Adrenal gland (tissue), 12 donors: Measurements from ENCODE around the gene CRELD2. TPM values are rescaled to one million over a fixed set of nuclear protein-coding genes. Genes with fewer than 3 reads are reported as not detected.

ENCODE experiments used
- DNase-seq, 7 donors: peaks; one replicate each; pipeline ENCODE4 v3.0.0-alpha.2; 2019 to 2020
- H3K27ac ChIP-seq, 5 donors: fragments of 200-600 bp; sonication (generic) in 4 of 5; 1 replicate in 3 of 5; 2 replicates in 2 of 5; pipeline versions ENCODE4 v1.5.1 to v1.8.0; 2016 to 2020; ENCODE audit warnings: mild to moderate bottlenecking in 1 of 5
- H3K27me3 ChIP-seq: fragments of 200-600 bp; 2 replicates; pipeline ENCODE4 v1.8.0; 2021
- H3K36me3 ChIP-seq, 2 donors: fragments of 200-600 bp; replicated peaks in 1 of 2; 1 replicate in 1 of 2; 2 replicates in 1 of 2; pipeline versions ENCODE4 v1.5.1 to v1.8.0; 2018 to 2022
- H3K4me1 ChIP-seq, 2 donors: fragments of 200-600 bp; replicated peaks in 1 of 2; 1 replicate in 1 of 2; 2 replicates in 1 of 2; pipeline versions ENCODE4 v1.5.1 to v1.8.0; 2018 to 2021
- H3K4me3 ChIP-seq, 4 donors: fragments of 200-600 bp; sonication (generic) in 3 of 4; one replicate each; pipeline ENCODE4 v1.5.1; 2016 to 2018
- H3K9me3 ChIP-seq, 3 donors: fragments of 200-600 bp; sonication (generic) in 1 of 3; replicated peaks in 1 of 3; 1 replicate in 2 of 3; 2 replicates in 1 of 3; pipeline versions ENCODE4 v1.5.1 to v1.8.0; 2016 to 2021
- CTCF ChIP-seq, 6 experiments: fragments of 450-650 bp in 4 of 6; fragments of 200-600 bp in 2 of 6; sonication (generic) in 1 of 6; IDR thresholded peaks; 1 replicate in 5 of 6; 2 replicates in 1 of 6; pipeline versions ENCODE4 v1.5.1 to v1.8.0; 2016 to 2021; ENCODE audit warnings: antibody characterized with exemption in 6 of 6, mild to moderate bottlenecking in 2 of 6, moderate library complexity in 1 of 6
- POLR2A ChIP-seq, 2 donors: fragments of 450-650 bp; IDR thresholded peaks; one replicate each; pipeline ENCODE4 v1.6.1; 2017; ENCODE audit warnings: antibody characterized with exemption in 2 of 2, mild to moderate bottlenecking in 2 of 2, moderate library complexity in 1 of 2
- WGBS, 4 donors: extraction: QIAGEN DNeasy Blood & Tissue Kit in 2 of 4; methylation state at CpG; one replicate each; pipeline versions ENCODE4 v1.1.5 to v1.1.7; 2013 to 2017; 5-methylcytosine and 5-hydroxymethylcytosine counted together
- intact Hi-C, 2 donors: fragments of 100-400 bp; cut with DNase I; formaldehyde crosslinking; loops; one replicate each; pipeline versions ENCODE4 v1.14.1 to v1.15.0; 2022 to 2023
- polyA plus RNA-seq, 3 donors: library from polyadenylated mRNA; stranded (reverse); fragments of 200-250 nt in 2 of 3; fragments of 350-450 nt in 1 of 3; fragmentation: Illumina TruSeq in 1 of 3; extraction: RNeasy Lipid Tissue Mini Kit (QIAGEN cat#74804) in 1 of 3; gene quantifications; one replicate each; pipeline ENCODE4 v1.2.3, GENCODE V29; 2013 to 2014
- total RNA-seq, 9 donors: library from RNA; depleted of rRNA in 4 of 9; stranded (reverse); fragments of >200 nt in 4 of 9; fragments of 120-200 nt in 1 of 9; fragmentation: NEBNext Ultra II Directional in 1 of 9; extraction: Animal tissue kit (Norgen Biotek cat#: 25700) in 1 of 9; gene quantifications; one replicate each; pipeline versions ENCODE4 v1.1.0 to v1.2.4, GENCODE V29; 2013 to 2023
- donor health status: healthy with polysubstance abuse.
- donor health status: Bipolar disorder and iron deficiency.
- donor health status: DM: yes; HTN: yes; CAD: no.
- donor health status: DM: no; HTN: no; CAD: no.
- donor health status: DM: no; HTN: no; CAD: no.
- donor health status: DM: yes; HTN: yes; CAD: no.

Gene CRELD2
- total and polyA plus RNA-seq, 12 donors: 14.5 to 63.4 (median 36.2) TPM

- intact Hi-C loops: no loop called here
- no peak overlapping the region for H3K4me3 ChIP-seq
- no peak overlapping the region for H3K27ac ChIP-seq
- DNase-seq: no peak
- no peaks in the 10 kb centered on the region for H3K27me3 ChIP-seq
- no peaks in the 10 kb centered on the region for H3K36me3 ChIP-seq
- H3K4me1 ChIP-seq: peaks cover 0 to 6% of the 10 kb centered on the region in 2 donors
- TF ChIP-seq POLR2A (IDR thresholded peaks at IDR 0.05) (no peak), CTCF (IDR thresholded peaks at IDR 0.05) (no peak)
- no peaks in the 10 kb centered on the region for H3K9me3 ChIP-seq
- 85 to 95% (median 86%) methylated on average over 12 to 23 of the region's 23 CpGs; no CpG with 5 or more reads in 1 of the 4 donors for WGBS, 4 donors
Observed at GRCh38 chr22:49948116-49948957, 29.9 kb downstream of the CRELD2 start.

- H3K4me3 ChIP-seq: no peak overlapping the region
- no peaks in the 10 kb centered on the region for H3K27me3 ChIP-seq
- no peaks in the 10 kb centered on the region for H3K36me3 ChIP-seq
- intact Hi-C loops: no loop called here
- no peak for DNase-seq
- TF ChIP-seq CTCF (IDR thresholded peaks at IDR 0.05): no peak
- TF ChIP-seq POLR2A (IDR thresholded peaks at IDR 0.05): no peak
- 87 to 100% (median 90%) methylated on average over 3 to 42 of the region's 42 CpGs for WGBS, 4 donors
- peaks cover 0 to 12% of the 10 kb centered on the region in 2 donors for H3K4me1 ChIP-seq
- no peak overlapping the region for H3K27ac ChIP-seq
- H3K9me3 ChIP-seq: no peaks in the 10 kb centered on the region
Observed at GRCh38 chr22:49948958-49949913, 30.8 kb downstream of the CRELD2 start.

- no peak for DNase-seq
- 82 to 99% (median 90%) methylated on average over 7 to 11 of the region's 11 CpGs for WGBS, 4 donors
- Histone ChIP-seq H3K4me1 (peaks cover 0 to 16% of the 10 kb centered on the region in 2 donors), H3K36me3 (no peaks in the 10 kb centered on the region), H3K4me3 (no peak overlapping the region), H3K27ac (no peak overlapping the region), H3K27me3 (no peaks in the 10 kb centered on the region), H3K9me3 (no peaks in the 10 kb centered on the region)
- intact Hi-C loops: no loop called here
- TF ChIP-seq CTCF (IDR thresholded peaks at IDR 0.05): no peak
- TF ChIP-seq POLR2A (IDR thresholded peaks at IDR 0.05): no peak
Observed at GRCh38 chr22:49949914-49950292, 31.5 kb downstream of the CRELD2 start.

GRCh38 chr22:49950396-49950994, 32.1 kb downstream of the CRELD2 start:
- no peaks in the 10 kb centered on the region for H3K27me3 ChIP-seq
- DNase-seq: no peak
- H3K27ac ChIP-seq: no peak overlapping the region
- H3K9me3 ChIP-seq: no peaks in the 10 kb centered on the region
- no peaks in the 10 kb centered on the region for H3K36me3 ChIP-seq
- H3K4me1 ChIP-seq: peaks cover 0 to 16% of the 10 kb centered on the region in 2 donors
- TF ChIP-seq CTCF (IDR thresholded peaks at IDR 0.05) (no peak), POLR2A (IDR thresholded peaks at IDR 0.05) (no peak)
- WGBS, 4 donors: 44 to 91% (median 86%) methylated on average over 3 to 18 of the region's 18 CpGs
- H3K4me3 ChIP-seq: no peak overlapping the region
- intact Hi-C loops: no loop called here
